ENCODE measurements around the gene SLC30A3. TPM values are rescaled to one million over a fixed set of nuclear protein-coding genes. Genes with fewer than 3 reads are reported as not detected.

SLC30A3 gene
- total and polyA plus RNA-seq, 8 donors: not detected

GRCh38 chr2:27284996-27285395, 22.1 kb upstream of the SLC30A3 start:
- Histone ChIP-seq H3K27ac (no peak overlapping the region), H3K36me3 (no peaks in the 10 kb centered on the region), H3K4me1 (peaks cover 0 to 3% (median 0%) of the 10 kb centered on the region in 4 donors), H3K27me3 (peaks cover 0 to 74% (median 13%) of the 10 kb centered on the region in 3 donors), H3K4me3 (no peak overlapping the region), H3K9me3 (no peaks in the 10 kb centered on the region)
- WGBS, 5 donors: 89 to 100% (median 90%) methylated on average over 1 of the region's 1 CpG
- intact Hi-C loops (cut with DNase I; ENCODE audit: low total_unique reads): loop anchor here (5.0 kb wide), 1 partner anchor 183 kb away; no protein-coding TSS in a partner anchor
- DNase-seq: no peak
- TF ChIP-seq POLR2AphosphoS5 (IDR thresholded peaks at IDR 0.05): no peak

GRCh38 chr2:27282892-27283291, 20.0 kb upstream of the SLC30A3 start:
- TF ChIP-seq POLR2AphosphoS5 (IDR thresholded peaks at IDR 0.05): no peak
- no peak for TF ChIP-seq EP300 (IDR thresholded peaks at IDR 0.05)
- TF ChIP-seq CTCF (IDR thresholded peaks at IDR 0.05): no peak
- no peak for TF ChIP-seq POLR2A (IDR thresholded peaks at IDR 0.05)
- Histone ChIP-seq H3K4me3 (no peak overlapping the region), H3K9me3 (no peaks in the 10 kb centered on the region), H3K4me1 (peaks cover 0 to 7% (median 0%) of the 10 kb centered on the region in 4 donors), H3K27me3 (peaks cover 0 to 70% (median 13%) of the 10 kb centered on the region in 3 donors), H3K36me3 (no peaks in the 10 kb centered on the region), H3K27ac (no peak overlapping the region)
- 19 to 50% (median 38%) methylated on average over 5 of the region's 5 CpGs for WGBS, 5 donors
- intact Hi-C loops (cut with DNase I; ENCODE audit: low total_unique reads): loop anchor here (5.0 kb wide), 1 partner anchor 181 kb away; no protein-coding TSS in a partner anchor
- no peak for DNase-seq

- intact Hi-C loops (cut with DNase I; ENCODE audit: low total_unique reads): loop anchor here (5.0 kb wide), 1 partner anchor 180 kb away; no protein-coding TSS in a partner anchor
- WGBS, 5 donors: 58 to 86% (median 75%) methylated on average over 4 to 5 of the region's 5 CpGs
- DNase-seq: no peak
- TF ChIP-seq CTCF (IDR thresholded peaks at IDR 0.05): no peak
- Histone ChIP-seq H3K36me3 (no peaks in the 10 kb centered on the region), H3K4me3 (no peak within 1 kb of the TSS), H3K9me3 (no peaks in the 10 kb centered on the region), H3K27ac (no peak within 1 kb of the TSS), H3K4me1 (peaks cover 0 to 7% (median 0%) of the 10 kb centered on the region in 4 donors), H3K27me3 (peaks cover 0 to 70% (median 13%) of the 10 kb centered on the region in 3 donors)
Observed at GRCh38 chr2:27281855-27282559, 19.2 kb upstream of the SLC30A3 start, which contains the start of gene TRIM54. TRIM54 (plus strand) TSS chr2:27282429; CDS start chr2:27282732, 303 bp downstream.

GRCh38 chr2:27281442-27281841, 18.6 kb upstream of the SLC30A3 start:
- 63 to 79% (median 76%) methylated on average over 3 of the region's 3 CpGs for WGBS, 5 donors
- no peak for DNase-seq
- Histone ChIP-seq H3K27ac (no peak overlapping the region), H3K4me1 (peaks cover 0 to 7% (median 0%) of the 10 kb centered on the region in 4 donors), H3K27me3 (peaks cover 0 to 67% (median 13%) of the 10 kb centered on the region in 3 donors), H3K9me3 (no peaks in the 10 kb centered on the region), H3K4me3 (no peak overlapping the region), H3K36me3 (no peaks in the 10 kb centered on the region)
- TF ChIP-seq POLR2A (IDR thresholded peaks at IDR 0.05) (no peak), POLR2AphosphoS5 (IDR thresholded peaks at IDR 0.05) (no peak), CTCF (IDR thresholded peaks at IDR 0.05) (no peak), EP300 (IDR thresholded peaks at IDR 0.05) (no peak)
- intact Hi-C loops (cut with DNase I; ENCODE audit: low total_unique reads): loop anchor here (5.0 kb wide), 1 partner anchor 179 kb away; no protein-coding TSS in a partner anchor

GRCh38 chr2:27280826-27281225, 18.0 kb upstream of the SLC30A3 start:
- Histone ChIP-seq H3K4me1 (peaks cover 0 to 7% (median 0%) of the 10 kb centered on the region in 4 donors), H3K9me3 (no peaks in the 10 kb centered on the region), H3K4me3 (no peak overlapping the region), H3K27me3 (peaks cover 0 to 66% (median 13%) of the 10 kb centered on the region in 3 donors), H3K36me3 (no peaks in the 10 kb centered on the region), H3K27ac (no peak overlapping the region)
- TF ChIP-seq POLR2A (IDR thresholded peaks at IDR 0.05) (no peak), CTCF (IDR thresholded peaks at IDR 0.05) (no peak), EP300 (IDR thresholded peaks at IDR 0.05) (no peak), POLR2AphosphoS5 (IDR thresholded peaks at IDR 0.05) (no peak)
- intact Hi-C loops (cut with DNase I; ENCODE audit: low total_unique reads): loop anchor here (5.0 kb wide), 1 partner anchor 179 kb away; no protein-coding TSS in a partner anchor
- WGBS, 5 donors: 62 to 83% (median 77%) methylated on average over 3 of the region's 3 CpGs
- DNase-seq: no peak

Measured in stomach (tissue), 9 donors.